ENCODE data around the gene LAG3.

LAG3 gene

GRCh38 chr12:6790496-6791150, 18.3 kb downstream of the LAG3 start:
- DNase-seq = peak; percentile 47

DNA sequence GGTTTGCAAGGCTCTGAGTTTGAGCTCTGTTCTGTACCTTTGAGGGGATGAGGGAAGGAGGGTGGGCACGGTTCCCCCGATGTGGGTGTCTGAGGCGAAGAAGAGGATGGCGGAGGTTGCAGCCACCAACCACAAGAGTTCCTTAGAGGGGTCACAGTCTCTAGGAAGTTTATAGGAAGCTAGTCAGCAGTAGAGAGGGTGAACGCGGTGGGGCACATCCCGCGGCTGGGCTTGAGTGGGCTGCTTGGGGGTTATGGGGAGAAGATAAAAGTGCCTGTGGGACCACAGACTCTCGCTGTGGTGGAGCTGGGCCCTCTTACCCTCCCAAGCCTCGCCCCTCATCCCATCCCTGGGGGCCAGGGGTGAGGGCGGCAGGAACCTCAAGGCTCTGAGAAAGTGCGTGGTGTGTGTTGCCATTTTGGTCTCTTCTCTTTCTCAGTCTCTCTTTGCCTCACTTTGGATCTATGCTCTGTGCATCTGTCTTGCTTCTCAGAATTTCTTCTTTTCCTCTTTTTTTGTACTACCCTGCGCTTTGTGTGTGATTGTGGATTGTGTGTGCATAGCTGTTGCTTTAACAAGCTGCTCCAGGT, 19.7 kb downstream of the LAG3 start:
- DNase-seq = no peak

DNA sequence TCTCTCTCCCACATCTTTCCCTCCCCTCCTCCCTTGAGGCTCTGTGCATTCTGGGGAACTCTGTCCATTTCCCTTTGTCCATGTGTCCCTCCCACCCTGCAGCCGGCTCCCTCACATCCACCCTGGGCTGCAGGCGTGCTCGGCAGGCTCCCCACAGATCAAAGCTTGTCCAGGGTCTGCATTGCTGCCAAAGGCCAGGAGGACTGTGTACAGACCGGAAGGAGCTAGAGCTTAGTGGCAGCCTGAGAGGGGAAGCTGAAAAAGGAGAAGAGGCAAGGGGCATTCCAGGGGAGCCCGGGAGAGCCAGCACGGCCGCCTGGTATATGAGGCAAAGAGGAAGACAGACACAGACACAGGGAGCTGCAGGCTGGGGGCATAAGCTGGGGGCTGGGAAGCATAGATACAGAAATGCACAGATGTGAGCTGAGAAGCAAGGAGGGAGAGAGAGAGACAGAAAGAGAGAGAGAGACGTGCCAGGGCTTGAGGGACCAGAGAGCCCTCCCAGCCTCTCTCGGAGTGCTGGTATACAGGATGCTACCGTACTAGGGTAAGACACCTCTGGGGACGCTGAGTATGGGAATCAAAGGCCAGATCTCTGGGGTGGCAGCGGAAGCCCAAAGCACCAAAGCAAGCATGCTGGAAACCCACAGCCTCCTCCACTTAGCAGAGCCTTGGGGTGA, 20.3 kb downstream of the LAG3 start:
- peak; percentile 51 for DNase-seq

GRCh38 chr12:6795088-6795487, 22.8 kb downstream of the LAG3 start:
- no peak for DNase-seq

DNA sequence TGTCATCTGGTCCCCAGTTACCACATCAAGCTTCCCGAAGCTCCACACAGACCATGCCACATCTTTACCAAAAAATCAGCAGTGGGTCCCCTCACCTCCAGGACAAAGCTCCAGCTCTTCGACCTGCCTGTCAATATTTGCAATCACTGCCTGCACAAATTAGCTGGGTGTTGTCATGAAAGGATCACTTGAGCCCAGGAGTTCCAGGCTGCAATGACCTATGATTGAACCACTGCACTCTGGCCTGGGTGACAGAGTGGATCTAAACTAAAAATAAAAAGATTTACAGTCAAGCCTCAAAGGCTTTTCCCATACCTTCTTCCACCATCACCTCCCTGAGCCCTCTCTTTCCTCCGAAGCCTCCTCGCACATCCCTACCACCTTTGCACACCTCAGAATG, 24.3 kb downstream of the LAG3 start:
- DNase-seq = no peak

DNA sequence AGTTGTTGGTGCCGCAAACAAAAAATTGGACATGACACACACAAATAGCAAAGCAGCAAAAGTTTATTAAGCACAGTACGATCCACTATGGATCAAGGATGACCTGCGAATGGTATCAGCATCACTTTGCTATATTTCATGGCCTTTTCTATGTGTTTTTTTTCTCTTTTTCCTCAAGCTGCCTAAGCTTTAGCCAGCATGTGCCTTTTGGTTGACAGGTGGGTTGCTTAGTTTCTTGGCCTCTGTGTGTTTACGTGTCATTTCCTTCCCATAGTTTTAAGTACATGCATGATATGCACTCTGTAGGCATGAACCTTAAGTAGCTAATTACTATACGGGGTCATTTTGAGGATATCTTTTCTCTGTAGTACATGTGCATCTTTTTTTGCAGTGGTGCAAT, 26.8 kb downstream of the LAG3 start:
- no peak for DNase-seq

- DNase-seq = no peak
Measured at GRCh38 chr12:6807170-6807569, 34.9 kb downstream of the LAG3 start.

DNA sequence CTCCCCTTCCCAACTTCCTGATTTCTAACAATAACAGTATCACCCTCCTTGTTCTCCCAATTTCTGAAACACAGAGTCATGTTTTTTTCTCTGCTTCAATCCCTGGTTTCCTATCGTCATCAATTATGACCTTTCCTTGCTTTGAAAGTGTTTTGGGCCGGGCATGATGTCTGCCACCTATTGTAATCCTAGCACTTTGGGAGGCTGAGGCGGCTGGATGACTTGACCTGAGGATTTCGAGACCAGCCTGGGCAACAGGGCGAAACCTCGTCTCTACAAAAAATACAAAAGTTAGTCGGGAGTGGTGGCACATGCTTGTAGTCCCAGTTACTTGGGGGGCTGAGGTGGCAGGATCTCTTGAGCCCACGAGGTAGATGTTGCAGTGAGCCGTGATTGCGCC, 36.7 kb downstream of the LAG3 start:
- DNase-seq = no peak

GRCh38 chr12:6810758-6811157, 38.4 kb downstream of the LAG3 start:
- no peak for DNase-seq

GRCh38 chr12:6813363-6813762, 41.0 kb downstream of the LAG3 start:
- no peak for DNase-seq

GRCh38 chr12:6816598-6816997, 44.3 kb downstream of the LAG3 start:
- no peak for DNase-seq

DNA sequence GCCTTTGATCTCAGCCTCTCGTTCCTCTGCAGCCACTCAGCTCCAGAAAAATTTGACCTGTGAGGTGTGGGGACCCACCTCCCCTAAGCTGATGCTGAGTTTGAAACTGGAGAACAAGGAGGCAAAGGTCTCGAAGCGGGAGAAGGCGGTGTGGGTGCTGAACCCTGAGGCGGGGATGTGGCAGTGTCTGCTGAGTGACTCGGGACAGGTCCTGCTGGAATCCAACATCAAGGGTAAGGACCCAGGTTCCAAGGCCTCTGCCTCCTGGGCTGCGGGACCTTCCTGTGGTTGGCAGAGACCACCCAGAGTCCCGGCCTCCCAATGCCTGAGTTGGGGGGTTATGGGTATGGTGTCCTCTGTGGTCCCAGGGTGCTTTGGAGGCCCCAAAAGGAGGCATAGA, 44.8 kb downstream of the LAG3 start:
- no peak for DNase-seq

DNA sequence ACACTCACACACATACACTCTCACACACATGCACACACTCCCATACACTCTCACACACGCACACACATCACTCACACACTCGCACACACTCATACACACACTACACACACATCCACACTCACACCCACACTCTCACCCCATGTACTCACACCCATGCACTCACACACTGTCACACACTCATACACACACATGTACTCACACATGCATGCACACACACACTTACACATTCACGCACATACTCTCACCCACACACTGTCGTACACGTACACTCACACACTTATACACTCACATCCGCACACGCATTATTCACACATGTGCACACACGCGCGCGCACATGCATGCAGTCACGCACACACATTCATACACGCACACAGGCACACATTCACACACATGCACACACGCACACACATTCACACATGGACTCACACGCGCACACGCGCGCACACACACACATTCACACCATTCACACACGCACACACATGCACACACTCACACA, 45.4 kb downstream of the LAG3 start:
- DNase-seq = no peak

GRCh38 chr12:6818222-6818621, 45.9 kb downstream of the LAG3 start:
- no peak for DNase-seq

- DNase-seq = no peak
Measured at GRCh38 chr12:6818645-6819044, 46.3 kb downstream of the LAG3 start.

- no peak for DNase-seq
Measured at GRCh38 chr12:6819106-6820030, 47.0 kb downstream of the LAG3 start.

GRCh38 chr12:6820166-6820565, 47.8 kb downstream of the LAG3 start:
- DNase-seq = no peak

DNA sequence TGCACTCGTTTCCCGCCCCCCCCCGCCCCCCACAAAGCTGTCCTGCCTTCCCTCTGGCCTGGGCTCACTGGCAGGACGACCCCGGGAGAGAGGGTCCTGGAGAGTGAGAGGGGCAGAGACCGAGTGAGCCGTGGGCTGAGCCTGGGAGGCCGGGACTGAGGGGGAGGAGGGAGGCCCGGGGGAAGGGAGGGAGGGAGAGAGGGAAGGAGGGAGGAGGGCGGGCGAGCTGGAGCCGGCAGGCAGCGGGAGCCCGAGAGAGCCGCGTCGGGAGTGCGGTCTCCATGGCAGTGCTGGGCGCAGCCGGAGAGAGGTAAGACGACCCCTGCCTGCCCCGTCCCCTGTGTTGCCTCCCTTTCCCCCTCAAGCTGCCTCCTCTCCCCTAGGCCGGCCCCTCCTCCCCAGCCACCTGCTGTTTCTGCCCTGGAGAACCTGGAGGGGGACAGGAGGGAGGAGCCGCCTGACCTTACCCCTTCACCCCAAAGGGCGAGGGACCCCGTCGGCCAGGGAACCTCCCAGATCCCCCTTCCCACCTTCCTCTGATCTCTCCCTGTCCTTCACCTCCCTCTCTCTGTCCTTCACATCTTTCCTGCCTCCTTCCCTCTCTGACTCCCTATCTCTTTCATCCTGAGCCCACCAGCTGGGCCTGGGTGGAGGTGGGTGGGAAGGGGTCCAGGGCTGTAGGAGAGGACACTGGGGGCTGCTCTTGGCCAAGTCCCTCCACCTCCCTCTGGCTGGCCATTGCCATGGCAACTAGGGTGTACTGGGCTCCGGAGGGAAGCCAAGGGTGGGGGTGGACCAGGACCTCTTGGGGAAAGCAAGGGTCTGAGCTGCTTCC, 49.5 kb downstream of the LAG3 start, which contains the start of gene GPR162:
Gene GPR162 (plus strand): TSS at position 231 of the 835 bp plus-strand sequence. CDS start 2,078 bp downstream, outside the sequence.
- DNase-seq = no peak

- no peak for DNase-seq
Measured at GRCh38 chr12:6822426-6823135, 50.3 kb downstream of the LAG3 start.

DNA sequence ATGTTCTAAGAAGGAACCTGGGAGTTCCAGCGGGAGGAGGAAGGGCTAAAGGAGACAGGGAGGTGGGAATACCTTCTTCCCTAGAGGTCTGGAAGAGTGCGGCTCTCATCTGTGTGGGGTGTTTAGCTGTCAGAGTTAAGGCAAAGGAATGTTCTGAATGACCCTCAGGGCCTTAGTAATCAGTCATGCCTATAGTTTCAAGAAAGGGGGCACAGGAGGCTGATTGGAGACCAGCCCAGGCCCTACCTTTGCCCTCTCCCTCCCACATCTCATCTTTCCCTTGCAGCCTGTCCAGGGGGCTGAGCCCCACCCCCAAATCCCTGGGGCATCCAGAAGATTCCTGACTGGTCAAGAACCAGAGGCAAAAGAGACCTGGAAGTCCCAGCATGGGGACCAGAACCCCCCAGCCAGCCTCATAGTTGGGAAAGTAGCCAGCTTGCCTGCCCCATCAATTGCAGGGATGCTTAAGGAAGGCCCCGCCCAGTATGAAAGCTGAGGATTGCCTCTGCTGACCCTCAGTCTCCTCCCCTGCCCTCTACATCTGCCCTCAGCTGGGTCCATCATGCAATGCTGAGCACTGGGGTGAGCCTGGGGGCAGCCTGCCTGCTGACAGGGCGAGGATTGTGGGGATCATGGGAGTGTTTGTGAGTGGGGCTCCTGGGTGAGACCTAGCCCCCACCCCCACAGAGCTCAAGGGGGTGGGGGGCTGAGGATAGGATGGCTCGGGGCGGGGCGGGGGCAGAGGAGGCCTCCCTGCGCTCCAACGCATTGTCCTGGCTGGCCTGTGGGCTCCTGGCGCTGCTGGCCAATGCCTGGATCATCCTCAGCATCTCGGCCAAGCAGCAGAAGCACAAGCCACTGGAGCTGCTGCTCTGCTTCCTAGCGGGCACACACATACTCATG, 51.1 kb downstream of the LAG3 start:
- no peak for DNase-seq
